Measurements from ENCODE around the gene B3GAT2. TPM values are rescaled to one million over a fixed set of nuclear protein-coding genes. Genes with fewer than 3 reads are reported as not detected.

Gene B3GAT2, protein sequence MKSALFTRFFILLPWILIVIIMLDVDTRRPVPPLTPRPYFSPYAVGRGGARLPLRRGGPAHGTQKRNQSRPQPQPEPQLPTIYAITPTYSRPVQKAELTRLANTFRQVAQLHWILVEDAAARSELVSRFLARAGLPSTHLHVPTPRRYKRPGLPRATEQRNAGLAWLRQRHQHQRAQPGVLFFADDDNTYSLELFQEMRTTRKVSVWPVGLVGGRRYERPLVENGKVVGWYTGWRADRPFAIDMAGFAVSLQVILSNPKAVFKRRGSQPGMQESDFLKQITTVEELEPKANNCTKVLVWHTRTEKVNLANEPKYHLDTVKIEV
- not detected for total RNA-seq

DNA sequence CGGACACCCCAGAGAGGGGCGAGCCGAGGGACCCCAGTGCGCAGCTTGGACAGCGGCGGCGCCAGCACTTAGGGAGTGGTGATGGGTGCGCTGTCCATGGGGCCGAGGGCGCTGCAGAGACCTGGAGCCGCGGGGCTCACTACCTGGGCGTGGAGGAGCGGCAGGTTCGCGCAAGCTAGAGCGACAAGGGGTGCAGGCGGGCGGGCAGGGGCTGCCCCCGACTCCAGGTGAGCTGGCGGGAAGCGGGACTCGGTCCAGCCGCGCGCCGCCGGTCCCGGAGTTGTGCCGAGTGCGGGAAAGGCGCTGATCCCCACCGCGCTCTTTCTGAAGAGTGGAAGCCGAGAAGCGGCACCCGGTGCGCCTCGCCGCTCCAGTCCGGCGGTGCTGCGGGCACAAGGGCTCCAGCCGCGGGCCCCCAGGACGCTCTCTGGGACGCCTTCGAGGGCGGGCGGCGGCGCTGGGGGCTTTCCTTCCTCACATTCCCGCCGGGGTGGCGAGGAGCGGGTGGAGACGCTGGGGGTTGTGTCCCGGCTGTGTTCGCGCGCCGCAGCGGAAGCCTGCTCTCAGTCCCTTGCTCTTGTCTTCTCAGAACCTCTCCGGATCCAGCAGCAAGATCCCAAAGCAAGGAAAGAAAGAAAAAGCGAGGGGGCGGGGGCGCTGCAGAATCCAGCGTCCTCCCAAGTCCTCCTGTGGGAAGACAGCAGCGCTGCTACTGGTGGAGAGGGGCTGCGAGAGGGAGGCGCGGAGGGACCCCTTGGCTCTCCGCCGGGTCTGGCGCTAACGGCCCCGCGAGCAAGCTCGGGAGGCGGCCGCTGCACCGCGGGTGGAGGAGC, at the start of gene B3GAT2:
Gene B3GAT2, minus strand, starts transcription at position 610 of the 833 bp plus-strand sequence. CDS start 631 bp downstream, outside the sequence.
- POLR2A ChIA-PET = interaction anchor here (1.0 kb wide), 1 partner anchor 544 kb away, joined by 3 read pairs; the partner anchor contains the start of gene FAM135A
- DNase-seq (peak; percentile 25), ATAC-seq (peak; percentile 9)
- H3K36me3 Mint-ChIP-seq (ENCODE audit: low read depth) = no peaks in the 10 kb centered on the region
- intact Hi-C loops (cut with DNase I, micrococcal nuclease) = loop anchor here (1.0 to 5.0 kb wide), 8 partner anchors 56 to 736 kb away; partner anchors contain the start of gene FAM135A (in 1 of the 2)
- H3K4me1 Mint-ChIP-seq = peaks cover 14% of the 10 kb centered on the region
- H3K4me3 Mint-ChIP-seq = peak within 1 kb of the TSS; percentile 64
- peaks cover 52% of the 10 kb centered on the region for H3K27me3 Mint-ChIP-seq
- no peak within 1 kb of the TSS for H3K27ac Mint-ChIP-seq
- CTCF ChIA-PET = interaction anchor here (0.9 to 2.2 kb wide), 13 partner anchors 13 to 648 kb away, joined by 3 to 14 read pairs (median 5); no protein-coding TSS in a partner anchor
- no peaks in the 10 kb centered on the region for H3K9me3 Mint-ChIP-seq (ENCODE audit: low read depth)

DNA sequence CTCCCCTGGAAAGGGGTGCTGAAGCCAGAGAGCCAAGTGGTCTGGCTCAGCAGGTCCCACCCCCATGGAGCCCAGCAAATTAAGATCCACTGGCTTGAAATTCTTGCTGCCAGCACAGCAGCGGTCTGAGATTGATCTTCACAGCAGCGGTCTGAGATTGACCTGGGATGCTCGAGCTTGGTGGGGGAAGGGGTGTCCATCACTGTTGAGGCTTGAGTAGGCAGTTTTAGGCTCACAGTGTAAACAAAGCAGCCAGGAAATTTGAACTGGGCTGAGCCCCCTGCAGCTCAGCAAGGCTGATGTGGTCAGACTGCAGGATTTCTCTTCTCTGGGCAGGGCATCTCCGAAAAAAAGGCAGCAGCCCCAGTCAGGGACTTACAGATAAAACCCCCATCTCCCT, 41.3 kb upstream of the B3GAT2 start:
- H3K36me3 Mint-ChIP-seq (ENCODE audit: low read depth) = no peaks in the 10 kb centered on the region
- no peak for DNase-seq
- no peaks in the 10 kb centered on the region for H3K4me1 Mint-ChIP-seq
- ATAC-seq = no peak
- H3K27ac Mint-ChIP-seq = no peak overlapping the region
- POLR2A ChIA-PET = no interaction called here
- no peaks in the 10 kb centered on the region for H3K9me3 Mint-ChIP-seq (ENCODE audit: low read depth)
- peaks cover 34% of the 10 kb centered on the region for H3K27me3 Mint-ChIP-seq
- CTCF ChIA-PET = no interaction called here
- no peak overlapping the region for H3K4me3 Mint-ChIP-seq
- intact Hi-C loops (cut with DNase I, micrococcal nuclease) = no loop called here

DNA sequence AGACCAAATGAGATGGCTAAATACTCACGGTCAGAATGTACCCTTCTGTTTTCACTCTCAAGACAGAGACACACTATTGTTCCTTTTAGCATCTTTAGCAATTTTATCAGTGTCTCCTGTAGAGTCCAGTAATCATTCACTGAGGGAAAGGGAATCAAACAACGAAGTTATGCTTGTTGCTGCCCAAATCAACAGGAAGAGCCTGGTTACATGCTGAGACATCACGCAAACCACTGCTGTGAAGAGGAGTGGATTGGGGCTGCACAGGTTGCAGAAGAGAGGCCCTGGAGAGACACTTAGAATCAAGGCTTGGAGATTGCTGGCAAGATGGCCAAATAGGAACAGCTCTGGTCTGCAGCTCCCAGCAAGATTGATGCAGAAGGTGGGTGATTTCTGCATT, 40.5 kb upstream of the B3GAT2 start:
- no peak overlapping the region for H3K27ac Mint-ChIP-seq
- ATAC-seq (no peak), DNase-seq (no peak)
- ChIA-PET POLR2A (no interaction called here), CTCF (interaction anchor here (0.6 kb wide), 1 partner anchor 744 kb away, joined by 3 read pairs; no protein-coding TSS in a partner anchor)
- no peaks in the 10 kb centered on the region for H3K4me1 Mint-ChIP-seq
- H3K9me3 Mint-ChIP-seq (ENCODE audit: low read depth) = no peaks in the 10 kb centered on the region
- H3K36me3 Mint-ChIP-seq (ENCODE audit: low read depth) = no peaks in the 10 kb centered on the region
- H3K27me3 Mint-ChIP-seq = peaks cover 34% of the 10 kb centered on the region
- intact Hi-C loops (cut with DNase I, micrococcal nuclease) = no loop called here
- H3K4me3 Mint-ChIP-seq = no peak overlapping the region

DNA sequence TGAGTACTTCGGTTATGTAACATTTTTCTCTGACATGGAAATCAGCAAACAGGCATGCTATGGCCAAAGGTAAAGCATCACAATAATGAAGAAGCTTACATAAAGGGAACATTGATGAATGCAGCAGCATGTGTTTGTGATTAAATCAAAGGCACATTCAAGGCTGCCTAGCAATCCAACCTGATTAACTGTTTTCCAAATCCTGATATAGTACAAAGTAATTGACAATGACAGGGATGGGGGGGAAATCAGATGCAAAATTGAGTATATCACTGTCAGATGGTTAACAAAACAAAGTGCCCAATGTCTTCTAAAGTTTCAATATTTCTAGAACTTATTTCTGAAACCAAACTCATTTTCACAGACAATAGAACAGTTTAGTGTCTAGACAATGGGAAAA, 39.2 kb upstream of the B3GAT2 start:
- CTCF ChIA-PET = no interaction called here
- Mint-ChIP-seq H3K4me1 (no peaks in the 10 kb centered on the region), H3K27ac (no peak overlapping the region), H3K4me3 (no peak overlapping the region), H3K27me3 (peaks cover 30% of the 10 kb centered on the region), H3K36me3 (ENCODE audit: low read depth) (no peaks in the 10 kb centered on the region), H3K9me3 (ENCODE audit: low read depth) (no peaks in the 10 kb centered on the region)
- POLR2A ChIA-PET = no interaction called here
- ATAC-seq (no peak), DNase-seq (no peak)
- intact Hi-C loops (cut with DNase I, micrococcal nuclease) = no loop called here

DNA sequence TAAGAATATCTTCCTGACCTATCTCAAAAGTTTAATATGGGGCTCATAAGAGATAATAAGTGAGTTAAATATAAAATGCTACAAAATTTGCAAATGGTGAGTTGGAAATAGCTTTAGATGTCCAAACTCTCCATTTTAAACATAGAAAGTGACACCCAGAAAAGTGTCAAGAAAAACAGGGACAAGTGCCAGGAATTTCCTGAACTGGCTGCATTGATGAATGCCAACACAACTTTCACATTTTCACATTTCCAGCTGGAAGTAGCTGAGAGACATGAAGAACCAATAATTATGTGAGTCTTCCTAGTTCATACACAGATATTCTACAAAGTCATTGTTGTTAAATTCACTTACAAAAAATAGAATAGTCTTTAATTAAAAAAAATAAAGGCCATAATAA, 38.6 kb upstream of the B3GAT2 start:
- DNase-seq = no peak
- no peak overlapping the region for H3K4me3 Mint-ChIP-seq
- POLR2A ChIA-PET = no interaction called here
- no peaks in the 10 kb centered on the region for H3K4me1 Mint-ChIP-seq
- H3K36me3 Mint-ChIP-seq (ENCODE audit: low read depth) = no peaks in the 10 kb centered on the region
- no peak for ATAC-seq
- H3K27me3 Mint-ChIP-seq = peaks cover 27% of the 10 kb centered on the region
- intact Hi-C loops (cut with DNase I, micrococcal nuclease) = no loop called here
- CTCF ChIA-PET = no interaction called here
- no peaks in the 10 kb centered on the region for H3K9me3 Mint-ChIP-seq (ENCODE audit: low read depth)
- no peak overlapping the region for H3K27ac Mint-ChIP-seq

DNA sequence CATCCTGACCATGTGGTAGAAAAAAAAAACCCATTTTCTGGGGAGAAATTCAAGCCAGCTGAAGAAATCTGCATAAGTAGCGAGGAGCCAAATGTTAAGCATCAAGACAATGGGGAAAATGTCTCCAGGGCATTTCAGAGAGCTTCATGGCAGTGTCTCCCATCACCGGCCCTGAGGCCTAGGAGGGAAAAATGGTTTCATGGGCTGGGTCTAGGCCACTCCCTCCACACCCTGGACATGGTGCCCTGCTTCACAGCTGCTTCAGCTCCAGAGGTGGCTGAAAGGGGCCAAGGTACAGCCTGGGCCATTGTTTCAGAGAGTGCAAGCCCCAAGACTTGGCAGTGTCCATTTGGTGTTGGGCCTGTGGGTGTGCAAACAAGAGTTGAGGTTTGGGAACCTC, 34.4 kb upstream of the B3GAT2 start:
- ATAC-seq (no peak), DNase-seq (no peak)
- Mint-ChIP-seq H3K27ac (no peak overlapping the region), H3K4me3 (no peak overlapping the region), H3K9me3 (ENCODE audit: low read depth) (no peaks in the 10 kb centered on the region), H3K27me3 (peaks cover 20% of the 10 kb centered on the region), H3K4me1 (no peaks in the 10 kb centered on the region), H3K36me3 (ENCODE audit: low read depth) (no peaks in the 10 kb centered on the region)
- CTCF ChIA-PET = interaction anchor here (0.8 kb wide), 1 partner anchor 20 kb away, joined by 3 read pairs; no protein-coding TSS in a partner anchor
- intact Hi-C loops (cut with DNase I, micrococcal nuclease) = no loop called here
- POLR2A ChIA-PET = no interaction called here

DNA sequence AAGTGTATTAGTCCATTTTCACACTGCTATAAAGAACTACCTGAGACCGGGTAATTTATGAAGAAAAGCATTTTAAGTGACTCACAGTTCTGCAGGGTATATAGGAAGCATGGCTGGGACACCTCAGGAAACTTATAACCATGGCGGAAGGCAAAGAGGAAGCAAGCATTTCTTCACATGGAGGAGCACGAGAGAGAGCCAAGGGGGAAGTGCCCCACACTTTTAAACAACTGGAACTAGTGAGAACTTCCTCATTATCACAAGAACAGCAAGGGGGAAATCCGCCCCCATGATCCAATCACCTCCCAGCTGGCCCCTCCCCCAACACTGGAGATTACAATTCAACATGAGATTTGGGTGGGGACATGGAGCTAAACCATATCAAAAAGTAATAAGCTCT, 28.3 kb upstream of the B3GAT2 start:
- H3K4me3 Mint-ChIP-seq = no peak overlapping the region
- DNase-seq = no peak
- H3K36me3 Mint-ChIP-seq (ENCODE audit: low read depth) = no peaks in the 10 kb centered on the region
- ChIA-PET POLR2A (no interaction called here), CTCF (no interaction called here)
- no peaks in the 10 kb centered on the region for H3K4me1 Mint-ChIP-seq
- intact Hi-C loops (cut with DNase I, micrococcal nuclease) = no loop called here
- H3K27ac Mint-ChIP-seq = no peak overlapping the region
- H3K9me3 Mint-ChIP-seq (ENCODE audit: low read depth) = no peaks in the 10 kb centered on the region
- ATAC-seq = no peak
- peaks cover 3% of the 10 kb centered on the region for H3K27me3 Mint-ChIP-seq

DNA sequence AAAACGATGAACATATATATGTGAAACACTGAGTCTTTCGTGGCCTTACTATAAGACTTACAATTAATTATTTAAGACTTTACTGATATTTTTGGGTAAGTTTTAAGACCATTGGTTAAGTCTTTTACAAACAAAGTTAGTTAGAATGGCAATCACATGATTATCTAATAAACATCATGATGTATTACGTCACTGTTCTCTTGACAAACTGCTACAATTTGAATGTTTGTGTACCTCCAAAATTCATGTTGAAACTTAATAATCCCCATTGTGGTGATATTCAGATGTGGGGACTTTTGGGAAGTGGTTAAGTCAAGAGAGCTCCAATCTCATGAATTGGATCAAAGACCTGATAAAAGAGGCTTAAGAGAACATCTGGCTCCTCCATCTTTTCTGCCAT, 25.9 kb upstream of the B3GAT2 start:
- peaks cover 3% of the 10 kb centered on the region for H3K27me3 Mint-ChIP-seq
- no peaks in the 10 kb centered on the region for H3K36me3 Mint-ChIP-seq (ENCODE audit: low read depth)
- DNase-seq = no peak
- ATAC-seq = no peak
- peaks cover 2% of the 10 kb centered on the region for H3K9me3 Mint-ChIP-seq (ENCODE audit: low read depth)
- CTCF ChIA-PET = no interaction called here
- POLR2A ChIA-PET = no interaction called here
- no peak overlapping the region for H3K4me3 Mint-ChIP-seq
- no peaks in the 10 kb centered on the region for H3K4me1 Mint-ChIP-seq
- H3K27ac Mint-ChIP-seq = no peak overlapping the region
- intact Hi-C loops (cut with DNase I, micrococcal nuclease) = no loop called here

DNA sequence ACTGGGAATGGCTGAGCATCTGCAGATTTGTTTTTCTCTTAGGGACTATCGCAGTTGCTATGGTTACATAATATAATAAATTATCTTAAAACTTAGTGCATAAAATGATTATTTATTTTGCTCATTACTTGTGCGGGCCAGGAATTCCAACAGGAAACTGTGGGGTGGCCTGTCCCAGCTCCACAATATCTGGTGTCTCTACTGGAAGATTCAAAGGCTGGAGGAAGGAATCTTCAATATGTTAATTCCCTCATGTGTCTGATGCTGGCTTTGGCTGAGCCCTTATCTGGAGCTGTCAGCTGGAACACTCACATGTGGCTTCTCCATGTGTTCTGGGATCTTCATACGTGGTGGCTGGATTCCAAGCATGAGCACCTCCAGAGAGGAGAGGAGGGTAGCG, 23.9 kb upstream of the B3GAT2 start:
- no peak for ATAC-seq
- H3K27me3 Mint-ChIP-seq = peaks cover 9% of the 10 kb centered on the region
- no peaks in the 10 kb centered on the region for H3K36me3 Mint-ChIP-seq (ENCODE audit: low read depth)
- DNase-seq = no peak
- no peak overlapping the region for H3K27ac Mint-ChIP-seq
- CTCF ChIA-PET = no interaction called here
- POLR2A ChIA-PET = no interaction called here
- peaks cover 2% of the 10 kb centered on the region for H3K9me3 Mint-ChIP-seq (ENCODE audit: low read depth)
- intact Hi-C loops (cut with DNase I, micrococcal nuclease) = no loop called here
- no peaks in the 10 kb centered on the region for H3K4me1 Mint-ChIP-seq
- H3K4me3 Mint-ChIP-seq = no peak overlapping the region

DNA sequence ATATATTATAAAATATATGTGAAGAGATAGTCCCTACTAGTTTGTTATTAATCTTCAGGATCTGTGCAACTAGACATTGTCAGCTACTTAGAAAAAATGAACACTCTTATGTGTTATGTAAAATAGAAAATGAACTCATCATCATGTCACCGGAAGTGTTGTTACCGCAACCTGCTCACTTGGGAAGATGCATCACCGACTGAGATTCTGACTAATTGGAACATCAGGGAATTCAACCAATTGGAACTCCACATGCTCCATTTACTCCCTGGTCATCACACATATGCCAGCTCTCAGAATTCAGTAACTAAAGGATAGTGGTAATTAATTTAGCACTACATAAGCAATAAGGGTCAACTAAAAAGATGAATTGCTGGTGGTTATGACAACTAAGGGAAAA, 16.7 kb upstream of the B3GAT2 start:
- H3K36me3 Mint-ChIP-seq (ENCODE audit: low read depth) = no peaks in the 10 kb centered on the region
- peaks cover 27% of the 10 kb centered on the region for H3K27me3 Mint-ChIP-seq

DNA sequence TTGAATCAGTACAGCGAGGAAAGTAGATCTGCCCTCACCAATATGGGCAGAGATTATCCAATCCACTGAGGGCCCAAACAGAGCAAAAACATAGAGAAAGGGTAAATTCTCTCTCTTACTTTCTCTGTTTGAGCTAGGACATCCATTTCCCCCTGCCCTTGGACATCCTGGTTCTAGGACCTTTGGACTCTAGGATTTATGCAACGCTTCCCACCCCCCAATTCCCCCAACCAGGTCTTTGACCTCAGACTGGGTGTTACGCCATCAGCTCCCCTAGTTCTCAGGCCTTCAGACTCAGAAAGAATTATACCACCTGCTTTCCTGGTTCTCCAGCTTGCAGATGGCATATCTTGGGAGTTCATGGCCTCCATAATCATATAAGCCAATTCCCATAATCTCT, 10.2 kb upstream of the B3GAT2 start:
- H3K4me1 Mint-ChIP-seq = no peaks in the 10 kb centered on the region
- ATAC-seq = no peak
- ChIA-PET POLR2A (no interaction called here), CTCF (no interaction called here)
- H3K9me3 Mint-ChIP-seq (ENCODE audit: low read depth) = peaks cover 4% of the 10 kb centered on the region
- no peak for DNase-seq
- intact Hi-C loops (cut with DNase I, micrococcal nuclease) = no loop called here
- no peaks in the 10 kb centered on the region for H3K36me3 Mint-ChIP-seq (ENCODE audit: low read depth)
- H3K27ac Mint-ChIP-seq = no peak overlapping the region
- H3K4me3 Mint-ChIP-seq = no peak overlapping the region
- H3K27me3 Mint-ChIP-seq = no peaks in the 10 kb centered on the region

More for the DNA sequence above, 16.7 kb upstream of the B3GAT2 start:
- Mint-ChIP-seq H3K27ac (no peak overlapping the region), H3K4me3 (no peak overlapping the region), H3K9me3 (ENCODE audit: low read depth) (peaks cover 5% of the 10 kb centered on the region), H3K4me1 (no peaks in the 10 kb centered on the region)
- ATAC-seq = no peak
- intact Hi-C loops (cut with DNase I, micrococcal nuclease) = no loop called here
- no peak for DNase-seq
- CTCF ChIA-PET = interaction anchor here (0.7 to 1.2 kb wide), 2 partner anchors 18 to 752 kb away, joined by 3 read pairs; no protein-coding TSS in a partner anchor
- POLR2A ChIA-PET = no interaction called here

DNA sequence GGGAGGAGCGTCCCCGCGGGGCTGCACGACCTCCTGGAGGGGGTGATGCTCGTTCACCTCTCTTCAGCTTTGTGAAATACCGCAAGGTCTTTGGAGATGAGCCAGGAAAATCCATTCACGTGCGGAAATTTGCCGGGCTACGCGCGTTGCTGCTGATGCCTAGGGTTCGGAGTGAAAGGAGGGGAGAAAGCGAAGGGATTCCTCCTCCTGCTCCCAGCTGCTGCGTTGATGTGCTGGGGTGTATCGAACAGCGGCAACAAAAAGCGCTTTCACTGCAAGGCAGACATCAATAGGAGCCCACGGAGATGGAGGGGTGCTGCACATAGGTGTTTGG, 391 bp upstream of the B3GAT2 start:
- no peak for ATAC-seq
- no peaks in the 10 kb centered on the region for H3K9me3 Mint-ChIP-seq (ENCODE audit: low read depth)
- ChIA-PET POLR2A (no interaction called here), CTCF (interaction anchor here (0.7 to 1.4 kb wide), 2 partner anchors 585 to 648 kb away, joined by 3 to 4 read pairs; no protein-coding TSS in a partner anchor)
- peaks cover 14% of the 10 kb centered on the region for H3K4me1 Mint-ChIP-seq
- H3K27ac Mint-ChIP-seq = no peak overlapping the region
- intact Hi-C loops (cut with DNase I, micrococcal nuclease) = loop anchor here (2.0 to 5.0 kb wide), 6 partner anchors 55 to 736 kb away; partner anchors contain the start of gene FAM135A (in 1 of the 2)
- H3K27me3 Mint-ChIP-seq = peaks cover 52% of the 10 kb centered on the region
- no peaks in the 10 kb centered on the region for H3K36me3 Mint-ChIP-seq (ENCODE audit: low read depth)
- H3K4me3 Mint-ChIP-seq = no peak overlapping the region
- DNase-seq = no peak

Data from activated CD4-positive, alpha-beta T cell treated with anti-CD3 and anti-CD28 coated beads for 36 hours (primary cell).